Measurements from ENCODE around the gene GIT1. TPM values are rescaled to one million over a fixed set of nuclear protein-coding genes. Genes with fewer than 3 reads are reported as not detected.

The GIT1 gene
- total RNA-seq, 3 donors from 2014 or later (not counting 1 experiment from before 2014, with no cell fraction given), result 39.4 to 61.4 (median 54.6) TPM

DNA sequence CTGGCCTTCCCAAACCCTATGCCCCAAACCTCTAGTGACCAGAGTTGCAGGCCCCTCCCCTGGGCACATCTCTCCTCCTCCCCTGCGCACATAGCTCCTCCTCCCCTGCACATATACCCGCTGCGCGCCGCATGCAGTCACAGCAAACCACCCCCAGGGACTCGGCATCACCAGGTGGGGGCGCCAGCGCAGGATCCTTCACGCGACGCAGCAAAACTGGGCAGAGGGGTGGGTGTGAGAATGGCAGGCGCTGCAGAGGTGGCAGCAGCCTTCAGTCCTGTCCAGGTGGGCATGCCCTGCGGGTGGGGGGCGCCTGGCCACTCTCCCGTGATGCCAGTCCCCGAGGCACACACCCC, 27.7 kb upstream of the GIT1 start:
- TF ChIP-seq, protein P1, sequence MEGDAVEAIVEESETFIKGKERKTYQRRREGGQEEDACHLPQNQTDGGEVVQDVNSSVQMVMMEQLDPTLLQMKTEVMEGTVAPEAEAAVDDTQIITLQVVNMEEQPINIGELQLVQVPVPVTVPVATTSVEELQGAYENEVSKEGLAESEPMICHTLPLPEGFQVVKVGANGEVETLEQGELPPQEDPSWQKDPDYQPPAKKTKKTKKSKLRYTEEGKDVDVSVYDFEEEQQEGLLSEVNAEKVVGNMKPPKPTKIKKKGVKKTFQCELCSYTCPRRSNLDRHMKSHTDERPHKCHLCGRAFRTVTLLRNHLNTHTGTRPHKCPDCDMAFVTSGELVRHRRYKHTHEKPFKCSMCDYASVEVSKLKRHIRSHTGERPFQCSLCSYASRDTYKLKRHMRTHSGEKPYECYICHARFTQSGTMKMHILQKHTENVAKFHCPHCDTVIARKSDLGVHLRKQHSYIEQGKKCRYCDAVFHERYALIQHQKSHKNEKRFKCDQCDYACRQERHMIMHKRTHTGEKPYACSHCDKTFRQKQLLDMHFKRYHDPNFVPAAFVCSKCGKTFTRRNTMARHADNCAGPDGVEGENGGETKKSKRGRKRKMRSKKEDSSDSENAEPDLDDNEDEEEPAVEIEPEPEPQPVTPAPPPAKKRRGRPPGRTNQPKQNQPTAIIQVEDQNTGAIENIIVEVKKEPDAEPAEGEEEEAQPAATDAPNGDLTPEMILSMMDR (IDR thresholded peaks at IDR 0.05), result peak; percentile 64
- H3K36me3 ChIP-seq (ENCODE audit: control insufficient read depth, insufficient read depth, low read length), result no peaks in the 10 kb centered on the region
- H3K27ac ChIP-seq (ENCODE audit: low read length), result no peak overlapping the region
- Mint-ChIP-seq H3K4me3 (peak overlapping the region; percentile 90), H3K4me1 (peaks cover 16 to 51% of the 10 kb centered on the region in 2 donors), H3K36me3 (no peaks in the 10 kb centered on the region), H3K27me3 (ENCODE audit: low read depth in 2 of 2) (no peaks in the 10 kb centered on the region), H3K9me3 (no peaks in the 10 kb centered on the region), H3K27ac (peak overlapping the region; percentile 48 to 86)
- DNase-seq, result peak; percentile 88 to 95
- intact Hi-C loops (cut with micrococcal nuclease), result loop anchor here (5.0 to 10.0 kb wide), 2 partner anchors 52 to 145 kb away; partner anchors contain the start of genes ABHD15 and TP53I13
- H3K9me3 ChIP-seq (ENCODE audit: control insufficient read depth, insufficient read depth, low read length), result no peaks in the 10 kb centered on the region
- peaks cover 62% of the 10 kb centered on the region for H3K4me1 ChIP-seq (ENCODE audit: control insufficient read depth, insufficient read depth, low read length)
- under 1% methylated on average over 16 of the region's 16 CpGs for WGBS (ENCODE audit: insufficient coverage)
- H3K27me3 ChIP-seq (ENCODE audit: control insufficient read depth, insufficient read depth, low read length), result no peaks in the 10 kb centered on the region
- ATAC-seq, result peak; percentile 70 to 77 (median 71)
- peak overlapping the region; percentile 60 for H3K4me3 ChIP-seq (ENCODE audit: low read length)

DNA sequence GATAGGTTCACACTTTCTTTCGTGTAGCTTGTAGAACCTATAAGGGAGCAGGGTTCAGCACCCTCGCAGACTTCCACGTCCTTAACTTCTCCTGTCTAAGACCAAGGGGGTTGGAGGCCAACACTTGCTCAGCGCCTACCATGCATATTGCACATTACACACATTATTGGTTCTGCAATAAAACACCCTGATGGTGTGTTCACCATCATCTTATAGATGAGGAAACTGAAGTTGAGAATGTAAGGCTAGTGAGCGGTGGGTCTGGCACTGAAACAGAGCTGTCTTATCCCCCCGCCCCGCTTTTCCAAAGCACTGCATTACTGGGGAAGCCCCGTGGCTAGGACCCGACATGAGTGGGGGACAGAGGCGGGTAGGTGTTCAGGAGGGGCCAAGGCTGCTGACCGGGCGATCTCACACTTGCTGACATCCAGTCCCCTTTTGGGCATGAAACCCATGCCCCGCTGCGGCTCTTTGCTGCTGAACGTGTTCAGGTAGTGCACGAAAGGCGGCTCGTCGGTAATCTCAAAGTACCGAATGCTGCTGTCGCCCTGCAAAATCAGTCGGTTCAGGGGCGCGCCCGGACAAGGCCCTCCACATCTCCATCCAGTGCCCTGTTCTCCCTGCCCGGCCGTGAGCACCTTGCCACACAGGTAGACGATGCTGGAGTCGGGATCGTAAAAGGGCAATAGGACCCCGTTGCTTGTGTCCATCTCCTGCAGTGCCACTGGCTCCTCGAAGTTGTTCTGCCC, 27.0 kb upstream of the GIT1 start:
- TF ChIP-seq, protein P1 (IDR thresholded peaks at IDR 0.05), result no peak
- whole genome bisulfite sequencing (ENCODE audit: insufficient coverage), result 14% methylated on average over 32 of the region's 32 CpGs
- Mint-ChIP-seq H3K9me3 (no peaks in the 10 kb centered on the region), H3K4me3 (peak overlapping the region; percentile 90), H3K27ac (peak overlapping the region; percentile 48 to 86), H3K4me1 (peaks cover 12 to 47% of the 10 kb centered on the region in 2 donors), H3K36me3 (no peaks in the 10 kb centered on the region), H3K27me3 (ENCODE audit: low read depth in 2 of 2) (no peaks in the 10 kb centered on the region)
- ATAC-seq (no peak), DNase-seq (peak in 1 of 2 donors; percentile 48)
- no peaks in the 10 kb centered on the region for H3K9me3 ChIP-seq (ENCODE audit: control insufficient read depth, insufficient read depth, low read length)
- H3K4me1 ChIP-seq (ENCODE audit: control insufficient read depth, insufficient read depth, low read length), result peaks cover 56% of the 10 kb centered on the region
- no peaks in the 10 kb centered on the region for H3K27me3 ChIP-seq (ENCODE audit: control insufficient read depth, insufficient read depth, low read length)
- intact Hi-C loops (cut with micrococcal nuclease), result loop anchor here (5.0 to 10.0 kb wide), 2 partner anchors 52 to 146 kb away; partner anchors contain the start of genes ABHD15 and TP53I13
- no peaks in the 10 kb centered on the region for H3K36me3 ChIP-seq (ENCODE audit: control insufficient read depth, insufficient read depth, low read length)
- H3K4me3 ChIP-seq (ENCODE audit: low read length), result peak overlapping the region; percentile 60
- peak overlapping the region; percentile 11 for H3K27ac ChIP-seq (ENCODE audit: low read length)

- Histone ChIP-seq H3K4me3 (ENCODE audit: low read length) (peak overlapping the region; percentile 60), H3K4me1 (ENCODE audit: control insufficient read depth, insufficient read depth, low read length) (peaks cover 56% of the 10 kb centered on the region), H3K27ac (ENCODE audit: low read length) (peak overlapping the region; percentile 70), H3K36me3 (ENCODE audit: control insufficient read depth, insufficient read depth, low read length) (no peaks in the 10 kb centered on the region), H3K27me3 (ENCODE audit: control insufficient read depth, insufficient read depth, low read length) (no peaks in the 10 kb centered on the region), H3K9me3 (ENCODE audit: control insufficient read depth, insufficient read depth, low read length) (no peaks in the 10 kb centered on the region)
- intact Hi-C loops (cut with micrococcal nuclease), result loop anchor here (1.0 to 10.0 kb wide), 5 partner anchors 23 to 147 kb away; partner anchors contain the start of genes ABHD15, GIT1 and TP53I13
- Mint-ChIP-seq H3K4me3 (peak overlapping the region; percentile 90), H3K27ac (peak overlapping the region; percentile 74 to 86), H3K36me3 (no peaks in the 10 kb centered on the region), H3K9me3 (no peaks in the 10 kb centered on the region), H3K4me1 (peaks cover 12 to 47% of the 10 kb centered on the region in 2 donors), H3K27me3 (ENCODE audit: low read depth in 2 of 2) (no peaks in the 10 kb centered on the region)
- DNase-seq (peak; percentile 84 to 93), ATAC-seq (peak; percentile 65 to 84 (median 72))
- TF ChIP-seq, protein P1 (IDR thresholded peaks at IDR 0.05), result no peak
- 1% methylated on average over 74 of the region's 74 CpGs for WGBS (ENCODE audit: insufficient coverage)
These were observed 26.2 kb upstream of the GIT1 start for GRCh38 chr17:29615492-29616299.
